HepG2 (cell line): Measurements from ENCODE around the gene DLX1. TPM values are rescaled to one million over a fixed set of nuclear protein-coding genes. Genes with fewer than 3 reads are reported as not detected.

Experiments used
- ASH2L ChIP-seq: fragments of 300-600, 200-600 bp; sonication (generic); IDR thresholded peaks from 2 replicates; pipeline ENCODE4 v1.7.0; 2017; ENCODE audit warnings: low read depth, mild to moderate bottlenecking, moderate library complexity, mixed read lengths, low read length; ENCODE audit not compliant: insufficient read length
- GPBP1L1 ChIP-seq: sonication (generic); formaldehyde crosslinking; IDR thresholded peaks from 2 replicates; pipeline ENCODE4 v1.5.0; 2020; ENCODE audit warnings: mild to moderate bottlenecking, missing genetic modification reagents
- GZF1 ChIP-seq: sonication (generic); formaldehyde crosslinking; IDR thresholded peaks from 2 replicates; pipeline ENCODE4 v1.5.1; 2020; ENCODE audit warnings: mild to moderate bottlenecking, missing genetic modification reagents
- MED13 ChIP-seq: sonication (generic); formaldehyde crosslinking; IDR thresholded peaks from 2 replicates; pipeline ENCODE4 v1.5.0; 2020; ENCODE audit warnings: missing genetic modification reagents
- MEIS1 ChIP-seq: sonication (generic); formaldehyde crosslinking; IDR thresholded peaks from 2 replicates; pipeline ENCODE4 v1.9.0; 2021; ENCODE audit warnings: mild to moderate bottlenecking, missing genetic modification reagents, moderate library complexity, borderline replicate concordance
- MYNN ChIP-seq: sonication (generic); formaldehyde crosslinking; IDR thresholded peaks from 2 replicates; pipeline ENCODE4 v1.4.0; 2020; ENCODE audit warnings: mild to moderate bottlenecking, low read depth, missing genetic modification reagents
- PAX8 ChIP-seq: sonication (generic); formaldehyde crosslinking; IDR thresholded peaks from 2 replicates; pipeline ENCODE4 v1.8.0; 2022; ENCODE audit warnings: mild to moderate bottlenecking, missing genetic modification reagents, borderline replicate concordance
- PHF21A ChIP-seq: sonication (generic); formaldehyde crosslinking; IDR thresholded peaks from 2 replicates; pipeline ENCODE4 v1.5.0; 2020; ENCODE audit warnings: mild to moderate bottlenecking, missing genetic modification reagents
- POLR2G ChIP-seq: fragments of 200-400 bp; formaldehyde crosslinking; IDR thresholded peaks from 2 replicates; pipeline ENCODE4 v1.6.1; 2018; ENCODE audit warnings: mild to moderate bottlenecking, low read depth, low read length, moderate library complexity
- RAD51 ChIP-seq: fragments of 450-650 bp; IDR thresholded peaks from 2 replicates; pipeline ENCODE4 v1.6.1; 2016; ENCODE audit warnings: borderline replicate concordance
- REST ChIP-seq, 2 experiments: IDR thresholded peaks; 2 replicates each; pipeline ENCODE4 v1.6.1; 2011 to 2012; ENCODE audit warnings: low read length in 2 of 2, borderline replicate concordance in 1 of 2, low read depth in 1 of 2, mild to moderate bottlenecking in 1 of 2, moderate library complexity in 1 of 2
- ZNF12 ChIP-seq: sonication (generic); formaldehyde crosslinking; IDR thresholded peaks from 2 replicates; pipeline ENCODE4 v1.5.0; 2020; ENCODE audit warnings: missing genetic modification reagents
- ZNF275 ChIP-seq: sonication (generic); formaldehyde crosslinking; IDR thresholded peaks from 2 replicates; pipeline ENCODE4 v1.8.0; 2022; ENCODE audit warnings: missing genetic modification reagents, mild to moderate bottlenecking, inconsistent platforms, borderline replicate concordance
- ZNF569 ChIP-seq: sonication (generic); formaldehyde crosslinking; IDR thresholded peaks from 2 replicates; pipeline ENCODE4 v1.5.0; 2020; ENCODE audit warnings: mild to moderate bottlenecking, missing genetic modification reagents, moderate library complexity, borderline replicate concordance
- polyA plus RNA-seq, 8 experiments: library from polyadenylated mRNA; depleted of rRNA in 3 of 8; stranded (reverse) in 7 of 8; unstranded in 1 of 8; fragments of >200 nt; fragmentation: Illumina TruSeq in 4 of 8; extraction: Trizol in 4 of 8; gene quantifications; 2 replicates each; pipeline versions ENCODE4 v1.2.1 to v1.2.3, GENCODE V29; 2011 to 2016; ENCODE audit warnings: low read depth in 4 of 8, missing spikeins in 1 of 8, mixed read lengths in 1 of 8; ENCODE audit not compliant: insufficient read depth in 1 of 8
- total RNA-seq, 5 experiments: library from RNA; depleted of rRNA; stranded (reverse); fragments of >200 nt; fragmentation: Illumina TruSeq; extraction: Trizol; gene quantifications; 2 replicates each; pipeline ENCODE4 v1.2.3, GENCODE V29; 2016; ENCODE audit warnings: low read depth in 1 of 5
- TF ChIP-seq, protein P1 (sequence below): sonication (generic); formaldehyde crosslinking; IDR thresholded peaks from 2 replicates; pipeline ENCODE4 v1.4.0; 2020; ENCODE audit warnings: mild to moderate bottlenecking, missing genetic modification reagents
- TF ChIP-seq, protein P2 (sequence below): sonication (generic); formaldehyde crosslinking; IDR thresholded peaks from 2 replicates; pipeline ENCODE4 v1.9.0; 2022; ENCODE audit warnings: low read depth, missing genetic modification reagents
- TF ChIP-seq, protein P3 (sequence below): sonication (generic); formaldehyde crosslinking; IDR thresholded peaks from 2 replicates; pipeline ENCODE4 v1.5.0; 2020; ENCODE audit warnings: mild to moderate bottlenecking, missing genetic modification reagents, moderate library complexity

Gene DLX1
- total and polyA plus RNA-seq, 2 of the 13 experiments (the other 11 are each of a cell fraction or from before 2014, with no cell fraction given): 0.18 to 0.86 TPM

DNA sequence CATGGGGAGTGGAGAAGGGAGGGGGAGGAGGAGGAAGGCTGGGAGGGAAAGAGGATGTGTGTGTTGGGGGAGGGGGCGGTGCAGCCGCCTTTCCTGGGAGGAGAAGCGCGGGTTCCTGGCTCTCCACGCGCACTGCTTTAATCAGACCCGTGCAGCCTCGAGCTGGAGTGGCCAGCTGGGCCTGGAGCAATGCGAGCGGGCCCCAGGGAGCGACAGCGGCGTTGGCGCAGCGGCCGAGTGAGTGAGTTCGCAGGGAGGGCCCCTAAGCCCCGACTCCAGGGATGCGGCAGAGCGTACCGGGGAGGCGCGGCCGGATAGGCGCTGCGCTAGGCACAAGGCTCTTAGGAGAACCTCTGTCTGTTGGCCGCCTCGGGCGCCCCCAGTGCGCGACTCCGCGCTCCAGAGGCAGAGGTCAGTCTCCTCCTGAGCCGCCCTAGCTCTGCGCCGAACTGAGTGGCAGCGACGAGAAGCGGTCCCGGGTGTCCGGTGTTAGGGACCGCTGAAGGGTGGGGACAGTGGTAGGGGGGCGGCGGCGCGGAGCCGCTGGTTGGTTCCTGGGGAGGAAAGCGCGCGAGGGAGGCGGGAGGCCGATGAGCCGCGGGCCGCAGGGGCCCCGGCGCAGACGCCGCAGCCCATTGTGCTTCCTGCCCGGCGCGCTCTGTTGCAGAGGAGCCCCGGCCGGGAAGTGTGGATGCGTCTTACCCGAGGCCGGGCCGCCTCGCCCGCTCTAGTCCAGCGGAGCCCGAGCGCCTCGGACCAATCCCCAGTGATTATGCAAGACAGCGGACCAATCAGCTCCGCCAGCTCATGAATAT lies 455 bp upstream of the DLX1 start (continued):
- TF ChIP-seq MYNN (CRISPR knock-in tag) (no peak; the same call in 1 of the 2 replicates), PHF21A (CRISPR knock-in tag) (peak; percentile 88), ZNF569 (CRISPR knock-in tag) (no peak), GZF1 (no peak), ZNF12 (CRISPR knock-in tag) (peak; percentile 5; the same call in 1 of the 2 replicates), RAD51 (no peak), ZNF275 (CRISPR knock-in tag) (0 out of 2 replicates have a peak, but pooled peaks have one; percentile 80), GPBP1L1 (CRISPR knock-in tag) (no peak), ASH2L (no peak), POLR2G (peak; percentile 77), MED13 (CRISPR knock-in tag) (no peak), REST (IDR thresholded peaks at IDR 0.05; ENCODE audit: borderline replicate concordance in 1 of 2, low read depth in 1 of 2, low read length in 2 of 2) (no peak), MEIS1 (CRISPR knock-in tag) (no peak), PAX8 (CRISPR knock-in tag) (no peak; the same call in 1 of the 2 replicates)
- TF ChIP-seq, protein P1, sequence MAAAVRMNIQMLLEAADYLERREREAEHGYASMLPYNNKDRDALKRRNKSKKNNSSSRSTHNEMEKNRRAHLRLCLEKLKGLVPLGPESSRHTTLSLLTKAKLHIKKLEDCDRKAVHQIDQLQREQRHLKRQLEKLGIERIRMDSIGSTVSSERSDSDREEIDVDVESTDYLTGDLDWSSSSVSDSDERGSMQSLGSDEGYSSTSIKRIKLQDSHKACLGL (CRISPR knock-in tag): 0 out of 2 replicates have a peak, but pooled peaks have one; percentile 73
- TF ChIP-seq, protein P2, sequence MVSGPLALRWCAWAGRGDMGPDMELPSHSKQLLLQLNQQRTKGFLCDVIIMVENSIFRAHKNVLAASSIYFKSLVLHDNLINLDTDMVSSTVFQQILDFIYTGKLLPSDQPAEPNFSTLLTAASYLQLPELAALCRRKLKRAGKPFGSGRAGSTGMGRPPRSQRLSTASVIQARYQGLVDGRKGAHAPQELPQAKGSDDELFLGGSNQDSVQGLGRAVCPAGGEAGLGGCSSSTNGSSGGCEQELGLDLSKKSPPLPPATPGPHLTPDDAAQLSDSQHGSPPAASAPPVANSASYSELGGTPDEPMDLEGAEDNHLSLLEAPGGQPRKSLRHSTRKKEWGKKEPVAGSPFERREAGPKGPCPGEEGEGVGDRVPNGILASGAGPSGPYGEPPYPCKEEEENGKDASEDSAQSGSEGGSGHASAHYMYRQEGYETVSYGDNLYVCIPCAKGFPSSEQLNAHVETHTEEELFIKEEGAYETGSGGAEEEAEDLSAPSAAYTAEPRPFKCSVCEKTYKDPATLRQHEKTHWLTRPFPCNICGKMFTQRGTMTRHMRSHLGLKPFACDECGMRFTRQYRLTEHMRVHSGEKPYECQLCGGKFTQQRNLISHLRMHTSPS (CRISPR knock-in tag): no peak
- TF ChIP-seq, protein P3, sequence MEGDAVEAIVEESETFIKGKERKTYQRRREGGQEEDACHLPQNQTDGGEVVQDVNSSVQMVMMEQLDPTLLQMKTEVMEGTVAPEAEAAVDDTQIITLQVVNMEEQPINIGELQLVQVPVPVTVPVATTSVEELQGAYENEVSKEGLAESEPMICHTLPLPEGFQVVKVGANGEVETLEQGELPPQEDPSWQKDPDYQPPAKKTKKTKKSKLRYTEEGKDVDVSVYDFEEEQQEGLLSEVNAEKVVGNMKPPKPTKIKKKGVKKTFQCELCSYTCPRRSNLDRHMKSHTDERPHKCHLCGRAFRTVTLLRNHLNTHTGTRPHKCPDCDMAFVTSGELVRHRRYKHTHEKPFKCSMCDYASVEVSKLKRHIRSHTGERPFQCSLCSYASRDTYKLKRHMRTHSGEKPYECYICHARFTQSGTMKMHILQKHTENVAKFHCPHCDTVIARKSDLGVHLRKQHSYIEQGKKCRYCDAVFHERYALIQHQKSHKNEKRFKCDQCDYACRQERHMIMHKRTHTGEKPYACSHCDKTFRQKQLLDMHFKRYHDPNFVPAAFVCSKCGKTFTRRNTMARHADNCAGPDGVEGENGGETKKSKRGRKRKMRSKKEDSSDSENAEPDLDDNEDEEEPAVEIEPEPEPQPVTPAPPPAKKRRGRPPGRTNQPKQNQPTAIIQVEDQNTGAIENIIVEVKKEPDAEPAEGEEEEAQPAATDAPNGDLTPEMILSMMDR (CRISPR knock-in tag): peak; percentile 35
